HFFc6 (cell line): ENCODE measurements around the gene FRMD4A. TPM values are rescaled to one million over a fixed set of nuclear protein-coding genes. Genes with fewer than 3 reads are reported as not detected.
A peak's percentile ranks its signal among the peaks of the same experiment; 100 is the strongest.
"Not testable (repeated sequence)": the region's sequence is repeated elsewhere in the genome, so short reads cannot be mapped to it uniquely, and the experiment has no call there.

Experiments used
- DNase-seq: peaks from one replicate; pipeline ENCODE4 v3.0.0-alpha.2; 2018
- H3K27ac Mint-ChIP-seq: 2 replicates; pipeline ENCODE4 v1.8.0; 2020; ENCODE audit warnings: mild to moderate bottlenecking, mixed read lengths
- H3K27me3 Mint-ChIP-seq: 2 replicates; pipeline ENCODE4 v1.8.0; 2021; ENCODE audit warnings: mild to moderate bottlenecking, moderate library complexity, mixed read lengths; ENCODE audit not compliant: insufficient read depth
- H3K36me3 Mint-ChIP-seq: 2 replicates; pipeline ENCODE4 v1.8.0; 2021; ENCODE audit warnings: low read depth, mixed read lengths
- H3K4me1 Mint-ChIP-seq: 2 replicates; pipeline ENCODE4 v1.8.0; 2020; ENCODE audit warnings: low read depth, mixed read lengths
- H3K4me3 Mint-ChIP-seq: 2 replicates; pipeline ENCODE4 v1.8.0; 2020; ENCODE audit warnings: mild to moderate bottlenecking, moderate library complexity, mixed read lengths
- H3K9me3 Mint-ChIP-seq: 2 replicates; pipeline ENCODE4 v1.8.0; 2020; ENCODE audit warnings: mild to moderate bottlenecking, mixed read lengths
- CTCF ChIP-seq: fragments of 200-600 bp; sonication (generic); IDR thresholded peaks from 2 replicates; pipeline ENCODE4 v1.5.0; 2021; ENCODE audit warnings: antibody characterized with exemption, mild to moderate bottlenecking
- total RNA-seq, 6 experiments: library from RNA; stranded (reverse); fragmentation: NEBNext Ultra II Directional; extraction: Animal tissue kit (Norgen Biotek cat#: 25700); gene quantifications; 2 replicates in 1 of 6; 3 replicates in 5 of 6; pipeline ENCODE4 v1.2.3, GENCODE V29; 2021

FRMD4A gene
- total RNA-seq, 6 experiments from 2014 or later: 76.7 to 117 (median 92.3) TPM

GRCh38 chr10:13716081-13717071 lies 614.3 kb downstream of the FRMD4A start:
- peak; percentile 11; the same call in 1 of the 2 replicates for TF ChIP-seq CTCF
- peak; percentile 72 for DNase-seq
- Mint-ChIP-seq H3K4me1 (peaks cover 84% of the 10 kb centered on the region), H3K27me3 (peaks cover 4% of the 10 kb centered on the region; the same call in 1 of the 2 replicates), H3K27ac (peak overlapping the region; percentile 90), H3K9me3 (no peaks in the 10 kb centered on the region), H3K4me3 (peak overlapping the region; percentile 34), H3K36me3 (peaks cover 28% of the 10 kb centered on the region)

- not testable (repeated sequence) for H3K27me3 Mint-ChIP-seq, DNase-seq, H3K9me3 Mint-ChIP-seq
- Mint-ChIP-seq H3K4me3 (peak overlapping the region; percentile 34), H3K4me1 (peaks cover 92% of the 10 kb centered on the region), H3K27ac (peak overlapping the region; percentile 90), H3K36me3 (peaks cover 24% of the 10 kb centered on the region)
These were observed 615.1 kb downstream of the FRMD4A start for GRCh38 chr10:13715596-13715995.

- H3K9me3 Mint-ChIP-seq: no peaks in the 10 kb centered on the region
- peaks cover 4% of the 10 kb centered on the region; the same call in 1 of the 2 replicates for H3K27me3 Mint-ChIP-seq
- peaks cover 24% of the 10 kb centered on the region for H3K36me3 Mint-ChIP-seq
- DNase-seq: no peak
- peaks cover 92% of the 10 kb centered on the region for H3K4me1 Mint-ChIP-seq
- H3K27ac Mint-ChIP-seq: peak overlapping the region; percentile 90
- no peak for TF ChIP-seq CTCF
- H3K4me3 Mint-ChIP-seq: peak overlapping the region; percentile 59; the same call in 1 of the 2 replicates
These were observed 615.6 kb downstream of the FRMD4A start for GRCh38 chr10:13715100-13715499.

GRCh38 chr10:13712837-13713581 lies 617.7 kb downstream of the FRMD4A start:
- peaks cover 22% of the 10 kb centered on the region for H3K36me3 Mint-ChIP-seq
- peak; percentile 94 for DNase-seq
- TF ChIP-seq CTCF: no peak
- H3K9me3 Mint-ChIP-seq: no peaks in the 10 kb centered on the region
- H3K27ac Mint-ChIP-seq: peak overlapping the region; percentile 92
- peaks cover 92% of the 10 kb centered on the region for H3K4me1 Mint-ChIP-seq
- peak overlapping the region; percentile 37 for H3K4me3 Mint-ChIP-seq
- peaks cover 4% of the 10 kb centered on the region; the same call in 1 of the 2 replicates for H3K27me3 Mint-ChIP-seq

GRCh38 chr10:13712476-13712836 lies 618.3 kb downstream of the FRMD4A start:
- Mint-ChIP-seq H3K4me3 (peak overlapping the region; percentile 37), H3K9me3 (no peaks in the 10 kb centered on the region), H3K36me3 (peaks cover 22% of the 10 kb centered on the region), H3K27ac (peak overlapping the region; percentile 92), H3K27me3 (peaks cover 4% of the 10 kb centered on the region; the same call in 1 of the 2 replicates), H3K4me1 (peaks cover 92% of the 10 kb centered on the region)
- no peak for TF ChIP-seq CTCF
- no peak for DNase-seq
